HEK293 (cell line): Measurements from ENCODE around the gene CTXN2.

ENCODE experiments used
- GFI1B ChIP-seq: fragments of 450-650 bp; formaldehyde crosslinking; IDR thresholded peaks from 2 replicates; pipeline ENCODE4 v1.5.1; 2016; ENCODE audit warnings: missing biosample characterization, missing genetic modification characterization
- TCF7L2 ChIP-seq: IDR thresholded peaks from 2 replicates; pipeline ENCODE4 v1.6.1; 2011; ENCODE audit warnings: low read depth, mild to moderate bottlenecking, inconsistent platforms, low read length, moderate library complexity, borderline replicate concordance
- ZBTB49 ChIP-seq: fragments of 450-650 bp; formaldehyde crosslinking; IDR thresholded peaks from 2 replicates; pipeline ENCODE4 v1.5.1; 2016; ENCODE audit warnings: missing biosample characterization, missing genetic modification characterization, low read depth
- ZNF777 ChIP-seq: fragments of 450-650 bp; formaldehyde crosslinking; IDR thresholded peaks from 2 replicates; pipeline ENCODE4 v1.5.1; 2017; ENCODE audit warnings: missing biosample characterization, missing genetic modification characterization, borderline replicate concordance
- TF ChIP-seq, protein P1 (sequence below): fragments of 450-650 bp; formaldehyde crosslinking; IDR thresholded peaks from 2 replicates; pipeline ENCODE4 v1.5.1; 2016; ENCODE audit warnings: missing biosample characterization, missing genetic modification characterization
- TF ChIP-seq, protein P2 (sequence below): fragments of 450-650 bp; formaldehyde crosslinking; IDR thresholded peaks from 2 replicates; pipeline ENCODE4 v1.5.1; 2016; ENCODE audit warnings: missing biosample characterization, missing genetic modification characterization, borderline replicate concordance

- no peak for TF ChIP-seq ZNF777 (tag by site-specific recombination)
- TF ChIP-seq GFI1B: no peak
- TF ChIP-seq TCF7L2: no peak
- TF ChIP-seq ZBTB49: no peak
- TF ChIP-seq, protein P1, sequence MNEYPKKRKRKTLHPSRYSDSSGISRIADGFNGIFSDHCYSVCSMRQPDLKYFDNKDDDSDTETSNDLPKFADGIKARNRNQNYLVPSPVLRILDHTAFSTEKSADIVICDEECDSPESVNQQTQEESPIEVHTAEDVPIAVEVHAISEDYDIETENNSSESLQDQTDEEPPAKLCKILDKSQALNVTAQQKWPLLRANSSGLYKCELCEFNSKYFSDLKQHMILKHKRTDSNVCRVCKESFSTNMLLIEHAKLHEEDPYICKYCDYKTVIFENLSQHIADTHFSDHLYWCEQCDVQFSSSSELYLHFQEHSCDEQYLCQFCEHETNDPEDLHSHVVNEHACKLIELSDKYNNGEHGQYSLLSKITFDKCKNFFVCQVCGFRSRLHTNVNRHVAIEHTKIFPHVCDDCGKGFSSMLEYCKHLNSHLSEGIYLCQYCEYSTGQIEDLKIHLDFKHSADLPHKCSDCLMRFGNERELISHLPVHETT (tag by site-specific recombination): no peak
- TF ChIP-seq, protein P2, sequence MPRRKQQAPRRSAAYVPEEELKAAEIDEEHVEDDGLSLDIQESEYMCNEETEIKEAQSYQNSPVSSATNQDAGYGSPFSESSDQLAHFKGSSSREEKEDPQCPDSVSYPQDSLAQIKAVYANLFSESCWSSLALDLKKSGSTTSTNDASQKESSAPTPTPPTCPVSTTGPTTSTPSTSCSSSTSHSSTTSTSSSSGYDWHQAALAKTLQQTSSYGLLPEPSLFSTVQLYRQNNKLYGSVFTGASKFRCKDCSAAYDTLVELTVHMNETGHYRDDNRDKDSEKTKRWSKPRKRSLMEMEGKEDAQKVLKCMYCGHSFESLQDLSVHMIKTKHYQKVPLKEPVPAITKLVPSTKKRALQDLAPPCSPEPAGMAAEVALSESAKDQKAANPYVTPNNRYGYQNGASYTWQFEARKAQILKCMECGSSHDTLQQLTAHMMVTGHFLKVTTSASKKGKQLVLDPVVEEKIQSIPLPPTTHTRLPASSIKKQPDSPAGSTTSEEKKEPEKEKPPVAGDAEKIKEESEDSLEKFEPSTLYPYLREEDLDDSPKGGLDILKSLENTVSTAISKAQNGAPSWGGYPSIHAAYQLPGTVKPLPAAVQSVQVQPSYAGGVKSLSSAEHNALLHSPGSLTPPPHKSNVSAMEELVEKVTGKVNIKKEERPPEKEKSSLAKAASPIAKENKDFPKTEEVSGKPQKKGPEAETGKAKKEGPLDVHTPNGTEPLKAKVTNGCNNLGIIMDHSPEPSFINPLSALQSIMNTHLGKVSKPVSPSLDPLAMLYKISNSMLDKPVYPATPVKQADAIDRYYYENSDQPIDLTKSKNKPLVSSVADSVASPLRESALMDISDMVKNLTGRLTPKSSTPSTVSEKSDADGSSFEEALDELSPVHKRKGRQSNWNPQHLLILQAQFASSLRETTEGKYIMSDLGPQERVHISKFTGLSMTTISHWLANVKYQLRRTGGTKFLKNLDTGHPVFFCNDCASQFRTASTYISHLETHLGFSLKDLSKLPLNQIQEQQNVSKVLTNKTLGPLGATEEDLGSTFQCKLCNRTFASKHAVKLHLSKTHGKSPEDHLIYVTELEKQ (tag by site-specific recombination): no peak
Measured at GRCh38 chr15:48177383-48177765, 14.1 kb upstream of the CTXN2 start.
